ENCODE data around the gene JAG1.

JAG1 gene

GRCh38 chr20:10718661-10719060 lies 44.9 kb upstream of the JAG1 start:
- no peak overlapping the region for H3K4me3 ChIP-seq (ENCODE audit: low read depth, low read length)
- TF ChIP-seq CTCF (IDR thresholded peaks at IDR 0.05; ENCODE audit: insufficient read depth, low read length, missing control alignments): no peak
- DNase-seq (ENCODE audit: low read depth, low spot score): no peak
- ChIA-PET CTCF (interaction anchor here (1.4 kb wide), 1 partner anchor 14 kb away, joined by 3 read pairs; no protein-coding TSS in a partner anchor), POLR2A (no interaction called here)

DNA sequence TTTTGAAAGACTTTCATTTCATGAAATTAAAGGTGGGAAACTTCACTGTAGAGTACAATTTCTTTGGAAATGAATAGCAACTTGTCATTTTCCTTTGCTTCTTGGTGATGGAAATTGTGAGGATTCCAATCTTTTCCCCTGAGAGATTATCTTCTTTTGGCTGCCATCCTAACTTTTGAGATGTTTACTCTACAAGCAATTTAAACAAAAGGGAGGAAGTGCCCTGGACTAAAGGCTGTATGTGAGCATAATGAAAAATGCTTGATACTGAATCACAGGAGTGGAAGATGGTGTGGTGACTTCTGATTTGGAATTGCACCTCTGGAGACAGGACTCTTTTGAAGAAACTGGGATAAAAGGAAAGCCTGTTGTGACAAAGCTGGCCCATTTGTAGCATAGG lies 43.1 kb upstream of the JAG1 start:
- no peak for DNase-seq (ENCODE audit: low read depth, low spot score)

DNA sequence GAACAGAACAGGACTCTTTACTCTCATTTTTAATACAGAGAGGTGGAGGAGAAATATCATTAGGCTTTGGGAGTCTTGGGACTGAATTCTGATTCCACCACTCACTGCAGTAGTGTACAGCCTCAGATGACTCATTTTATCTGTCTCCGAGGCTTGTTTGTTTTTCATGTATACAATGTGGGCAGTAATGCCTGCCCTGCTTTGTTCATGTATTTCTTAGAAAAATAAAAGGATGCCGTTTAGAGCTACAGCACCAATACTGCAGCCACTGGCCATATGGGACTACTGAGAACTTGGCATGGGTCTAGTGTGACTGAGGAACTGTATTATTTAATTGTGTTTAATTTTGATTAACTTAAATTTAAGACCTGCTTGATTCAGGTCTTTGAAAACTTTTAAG lies 41.2 kb upstream of the JAG1 start:
- ChIA-PET CTCF (no interaction called here), POLR2A (no interaction called here)
- DNase-seq (ENCODE audit: low read depth, low spot score): peak; percentile 19

More for the DNA sequence above, 43.1 kb upstream of the JAG1 start:
- no peak for TF ChIP-seq CTCF (IDR thresholded peaks at IDR 0.05; ENCODE audit: insufficient read depth, low read length, missing control alignments)
- ChIA-PET POLR2A (no interaction called here), CTCF (no interaction called here)
- H3K4me3 ChIP-seq (ENCODE audit: low read depth, low read length): no peak overlapping the region

DNA sequence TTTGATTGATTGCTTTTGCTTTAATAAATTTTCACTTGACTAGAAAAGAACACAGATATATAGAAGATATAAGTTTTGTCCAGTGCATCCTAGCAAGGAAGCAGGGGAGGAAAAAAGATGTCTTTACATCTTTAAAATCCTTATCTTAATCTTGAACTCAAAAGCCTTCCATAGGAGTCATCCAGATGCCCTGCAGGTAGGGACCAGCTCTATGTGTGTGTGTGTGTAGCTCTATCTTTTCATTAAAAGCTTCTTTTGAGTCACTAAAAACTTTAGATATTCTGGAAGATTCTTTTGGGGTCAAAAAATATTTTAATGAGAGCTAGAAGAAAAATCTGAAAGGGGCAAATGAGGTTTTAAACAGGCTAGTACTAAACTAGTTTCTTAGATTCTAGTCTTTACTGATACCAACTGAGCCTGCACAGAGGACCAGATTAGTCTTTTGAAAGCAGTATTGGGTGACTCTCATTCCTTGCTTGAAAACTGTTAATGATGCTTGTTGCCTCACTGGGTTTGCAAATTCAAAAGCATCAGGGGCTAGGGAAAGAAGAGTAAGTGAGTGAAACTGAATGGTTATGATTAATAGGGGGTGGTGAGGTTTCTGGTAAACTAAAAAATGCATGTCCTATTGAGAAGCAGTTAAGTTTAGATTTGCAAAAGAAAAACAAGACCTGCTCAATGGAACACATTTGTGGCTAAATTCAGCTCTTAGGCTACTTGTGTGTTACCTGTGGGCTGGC lies 40.6 kb upstream of the JAG1 start:
- H3K4me3 ChIP-seq (ENCODE audit: low read depth, low read length): no peak overlapping the region
- POLR2A ChIA-PET: no interaction called here
- no peak for DNase-seq (ENCODE audit: low read depth, low spot score)
- no peak for TF ChIP-seq CTCF (IDR thresholded peaks at IDR 0.05; ENCODE audit: insufficient read depth, low read length, missing control alignments)
- CTCF ChIA-PET: no interaction called here

More for the DNA sequence above, 41.2 kb upstream of the JAG1 start:
- no peak overlapping the region for H3K4me3 ChIP-seq (ENCODE audit: low read depth, low read length)
- TF ChIP-seq CTCF (IDR thresholded peaks at IDR 0.05; ENCODE audit: insufficient read depth, low read length, missing control alignments): no peak

DNA sequence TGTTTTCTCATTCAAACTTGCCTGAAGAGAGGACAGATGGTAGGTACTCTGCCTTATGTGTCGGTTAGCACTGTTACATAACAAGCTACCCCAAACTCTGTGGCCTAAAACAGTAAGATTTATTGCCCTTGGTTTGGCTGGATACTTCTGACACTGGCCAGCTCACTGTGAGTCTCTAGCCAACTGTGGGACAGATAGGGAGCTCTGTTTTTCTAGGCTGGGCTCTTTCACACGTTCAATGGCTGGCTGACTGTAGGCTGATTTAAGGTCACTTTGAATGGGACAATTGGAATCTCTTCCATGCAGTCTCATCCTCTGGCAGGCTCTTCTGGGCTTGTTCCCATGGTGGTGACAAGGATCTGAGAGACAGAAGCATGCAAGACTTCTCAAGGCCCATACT lies 39.4 kb upstream of the JAG1 start:
- ChIA-PET CTCF (no interaction called here), POLR2A (no interaction called here)
- H3K4me3 ChIP-seq (ENCODE audit: low read depth, low read length): no peak overlapping the region
- no peak for TF ChIP-seq CTCF (IDR thresholded peaks at IDR 0.05; ENCODE audit: insufficient read depth, low read length, missing control alignments)
- DNase-seq (ENCODE audit: low read depth, low spot score): no peak

DNA sequence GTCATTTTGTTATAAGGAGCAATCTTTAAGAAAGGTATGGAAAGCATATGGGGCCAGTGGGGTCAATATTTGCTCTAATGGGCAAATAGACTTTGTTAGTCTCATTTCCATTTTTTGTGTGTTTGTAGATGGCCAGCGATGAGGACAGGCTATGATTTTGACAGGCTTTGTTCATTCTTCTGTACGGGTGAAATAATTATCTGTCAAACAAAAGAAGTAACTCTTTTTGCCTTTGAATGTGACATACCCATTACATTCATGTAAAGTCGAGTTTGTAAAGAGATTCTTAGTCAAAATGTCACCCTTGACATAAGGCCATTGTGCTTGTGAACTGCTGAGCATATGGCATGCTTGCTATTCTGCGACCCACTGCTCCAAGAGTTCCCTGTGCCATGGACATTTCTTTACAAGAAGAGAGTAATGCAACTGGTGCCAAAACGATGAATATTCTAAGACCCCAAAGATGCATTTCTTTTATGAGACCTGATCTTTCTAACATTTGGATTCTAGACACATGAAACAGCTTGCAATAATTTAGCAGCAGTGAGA lies 38.2 kb upstream of the JAG1 start:
- POLR2A ChIA-PET: interaction anchor here (0.6 kb wide), 1 partner anchor 49 kb away, joined by 3 read pairs; no protein-coding TSS in a partner anchor
- no peak for TF ChIP-seq CTCF (IDR thresholded peaks at IDR 0.05; ENCODE audit: insufficient read depth, low read length, missing control alignments)
- DNase-seq (ENCODE audit: low read depth, low spot score): no peak
- H3K4me3 ChIP-seq (ENCODE audit: low read depth, low read length): no peak overlapping the region
- CTCF ChIA-PET: interaction anchor here (0.6 kb wide), 1 partner anchor 8 kb away, joined by 3 read pairs; no protein-coding TSS in a partner anchor

Data from AG04449 (cell line).